HepG2 (cell line): ENCODE results near the gene MLN. TPM values are rescaled to one million over a fixed set of nuclear protein-coding genes. Genes with fewer than 3 reads are reported as not detected.

Experiments used
- ATAC-seq: fragments of 200-7000 bp; cut with Tn5 transposase; 3 replicates; pipeline ENCODE4 v1.9.1; 2020; ENCODE audit warnings: mild to moderate bottlenecking, moderate library complexity
- BruUV-seq: library from RNA; stranded (reverse); fragments of 400-500 nt; replicated peaks from 2 replicates; lab custom pipeline; 2021; lab: Mats Ljungman, UMichigan
- CTCF ChIA-PET: fragments of 300-600 bp; formaldehyde crosslinking; extraction: SDS; loops from one replicate; lab custom pipeline; 2021; ENCODE audit warnings: low total read pairs, inconsistent platforms, low intra/inter-chr PET ratio; lab: Yijun Ruan, JAX
- POLR2A ChIA-PET: fragments of 350-600 bp; sonication (Branson Sonifier 250); formaldehyde crosslinking; loops from one replicate; lab custom pipeline; 2020; ENCODE audit warnings: antibody characterized with exemption, inconsistent platforms; lab: Yijun Ruan, JAX
- DNase-seq: peaks from one replicate; pipeline ENCODE4 v3.0.0-alpha.2; 2015; ENCODE audit warnings: low spot score
- FAIRE-seq: peaks from 3 replicates; lab custom pipeline; 2011; peaks lifted over from hg19 to GRCh38; lab: Jason Lieb, UNC
- H2AFZ ChIP-seq: one replicate; pipeline ENCODE4 v1.6.1; 2011; ENCODE audit warnings: low read length, inconsistent platforms
- H3K27ac ChIP-seq: fragments of 300-600 bp; 3 replicates; pipeline ENCODE4 v1.8.0; 2011; ENCODE audit warnings: mixed run types, mild to moderate bottlenecking, mixed read lengths, low read length, inconsistent platforms; ENCODE audit not compliant: insufficient read depth; ENCODE audit errors: extremely low read length
- H3K27me3 ChIP-seq, 2 experiments: fragments of 200-600 bp in 1 of 2; 2 replicates in 1 of 2; 3 replicates in 1 of 2; pipeline versions ENCODE4 v1.6.0 to v1.8.0; 2011; ENCODE audit warnings: low read length in 2 of 2, mild to moderate bottlenecking in 2 of 2, moderate library complexity in 2 of 2, inconsistent platforms in 1 of 2; ENCODE audit not compliant: insufficient read depth in 2 of 2, control insufficient read depth in 1 of 2
- H3K36me3 ChIP-seq, 2 experiments: fragments of 200-600 bp in 1 of 2; replicated peaks in 1 of 2; 2 replicates in 1 of 2; 3 replicates in 1 of 2; pipeline versions ENCODE4 v1.5.1 to v1.8.0; 2011; ENCODE audit warnings: low read length in 2 of 2, inconsistent platforms in 1 of 2; ENCODE audit not compliant: insufficient read depth in 2 of 2, control insufficient read depth in 1 of 2
- H3K4me1 ChIP-seq: 2 replicates; pipeline ENCODE4 v1.5.1; 2012; ENCODE audit warnings: low read length, inconsistent platforms; ENCODE audit not compliant: insufficient read depth
- H3K4me2 ChIP-seq: 2 replicates; pipeline ENCODE4 v1.6.0; 2011; ENCODE audit warnings: low read depth, low read length, inconsistent platforms
- H3K4me3 ChIP-seq, 3 experiments: fragments of 200-600 bp in 1 of 3; sonication (generic), shearing (Covaris generic) in 1 of 3; replicated peaks in 1 of 3; 2 replicates each; pipeline ENCODE4 v1.5.1; 2011 to 2016; ENCODE audit warnings: low read length in 3 of 3, inconsistent platforms in 2 of 3, low read depth in 2 of 3, mild to moderate bottlenecking in 2 of 3, control low read depth in 1 of 3, mixed read lengths in 1 of 3; ENCODE audit not compliant: insufficient read depth in 1 of 3
- H3K79me2 ChIP-seq: one replicate; pipeline ENCODE4 v1.6.1; 2011; ENCODE audit warnings: low read length, inconsistent platforms; ENCODE audit not compliant: insufficient read depth
- H3K9ac ChIP-seq: 2 replicates; pipeline ENCODE4 v1.6.0; 2011; ENCODE audit warnings: mild to moderate bottlenecking, low read depth, low read length, inconsistent platforms; ENCODE audit not compliant: insufficient read depth
- H3K9me3 ChIP-seq: 2 replicates; pipeline ENCODE4 v1.5.1; 2012; ENCODE audit warnings: mild to moderate bottlenecking, low read length
- H4K20me1 ChIP-seq: 2 replicates; pipeline ENCODE4 v1.6.0; 2011; ENCODE audit warnings: inconsistent platforms, mild to moderate bottlenecking, low read length, moderate library complexity; ENCODE audit not compliant: insufficient read depth
- BCL3 ChIP-seq: sonication (generic); formaldehyde crosslinking; IDR thresholded peaks from 2 replicates; pipeline ENCODE4 v1.5.1; 2020; ENCODE audit warnings: mild to moderate bottlenecking, missing genetic modification reagents, moderate library complexity
- KDM3A ChIP-seq: IDR thresholded peaks from 2 replicates; pipeline ENCODE4 v1.6.1; 2018; ENCODE audit warnings: low read depth, missing compliant biosample characterization
- STAG1 ChIP-seq: sonication (generic); formaldehyde crosslinking; IDR thresholded peaks from 2 replicates; pipeline ENCODE4 v1.4.0; 2020; ENCODE audit warnings: missing genetic modification reagents
- THAP8 ChIP-seq: sonication (generic); formaldehyde crosslinking; IDR thresholded peaks from 2 replicates; pipeline ENCODE4 v1.5.1; 2020; ENCODE audit warnings: missing genetic modification reagents, mild to moderate bottlenecking, borderline replicate concordance
- WGBS: methylation state at CpG from one replicate; pipeline ENCODE4 v1.1.6; 2017; ENCODE audit warnings: low lambda C conversion rate; 5-methylcytosine and 5-hydroxymethylcytosine counted together
- in situ Hi-C: cut with HindIII; loops from 2 replicates; pipeline ENCODE4 v1.10.0; 2017; ENCODE audit warnings: low pct_unique_long_range_greater_than_20kb; ENCODE audit not compliant: extremely low pct_ligation_motif_present
- intact Hi-C: fragments of 100-400 bp; cut with micrococcal nuclease; formaldehyde crosslinking; loops from one replicate; pipeline ENCODE4 v1.10.0; 2022; ENCODE audit not compliant: unreplicated experiment
- polyA plus RNA-seq, 8 experiments: library from polyadenylated mRNA; depleted of rRNA in 3 of 8; stranded (reverse) in 7 of 8; unstranded in 1 of 8; fragments of >200 nt; fragmentation: Illumina TruSeq in 4 of 8; extraction: Trizol in 4 of 8; gene quantifications; 2 replicates each; pipeline versions ENCODE4 v1.2.1 to v1.2.3, GENCODE V29; 2011 to 2016; ENCODE audit warnings: low read depth in 4 of 8, missing spikeins in 1 of 8, mixed read lengths in 1 of 8; ENCODE audit not compliant: insufficient read depth in 1 of 8
- total RNA-seq, 5 experiments: library from RNA; depleted of rRNA; stranded (reverse); fragments of >200 nt; fragmentation: Illumina TruSeq; extraction: Trizol; gene quantifications; 2 replicates each; pipeline ENCODE4 v1.2.3, GENCODE V29; 2016; ENCODE audit warnings: low read depth in 1 of 5
- TF ChIP-seq, protein P1 (sequence below): IDR thresholded peaks from 2 replicates; pipeline ENCODE4 v1.4.0; 2020; ENCODE audit warnings: mild to moderate bottlenecking, missing genetic modification reagents

The MLN gene
- total and polyA plus RNA-seq, 2 of the 13 experiments (the other 11 are each of a cell fraction or from before 2014, with no cell fraction given) = not detected

GRCh38 chr6:33820784-33821520 is 17.1 kb upstream of the MLN start:
- ChIA-PET CTCF (no interaction called here), POLR2A (no interaction called here)
- intact Hi-C loops = no loop called here
- no peak overlapping the region for H2AFZ ChIP-seq
- peaks cover 6 to 46% of the 10 kb centered on the region in 2 experiments; a peak in 4 of 5 replicates for H3K27me3 ChIP-seq
- TF ChIP-seq KDM3A (CRISPR knock-in tag) (no peak), BCL3 (CRISPR knock-in tag) (no peak), STAG1 (CRISPR knock-in tag) (no peak), THAP8 (no peak)
- TF ChIP-seq, protein P1, sequence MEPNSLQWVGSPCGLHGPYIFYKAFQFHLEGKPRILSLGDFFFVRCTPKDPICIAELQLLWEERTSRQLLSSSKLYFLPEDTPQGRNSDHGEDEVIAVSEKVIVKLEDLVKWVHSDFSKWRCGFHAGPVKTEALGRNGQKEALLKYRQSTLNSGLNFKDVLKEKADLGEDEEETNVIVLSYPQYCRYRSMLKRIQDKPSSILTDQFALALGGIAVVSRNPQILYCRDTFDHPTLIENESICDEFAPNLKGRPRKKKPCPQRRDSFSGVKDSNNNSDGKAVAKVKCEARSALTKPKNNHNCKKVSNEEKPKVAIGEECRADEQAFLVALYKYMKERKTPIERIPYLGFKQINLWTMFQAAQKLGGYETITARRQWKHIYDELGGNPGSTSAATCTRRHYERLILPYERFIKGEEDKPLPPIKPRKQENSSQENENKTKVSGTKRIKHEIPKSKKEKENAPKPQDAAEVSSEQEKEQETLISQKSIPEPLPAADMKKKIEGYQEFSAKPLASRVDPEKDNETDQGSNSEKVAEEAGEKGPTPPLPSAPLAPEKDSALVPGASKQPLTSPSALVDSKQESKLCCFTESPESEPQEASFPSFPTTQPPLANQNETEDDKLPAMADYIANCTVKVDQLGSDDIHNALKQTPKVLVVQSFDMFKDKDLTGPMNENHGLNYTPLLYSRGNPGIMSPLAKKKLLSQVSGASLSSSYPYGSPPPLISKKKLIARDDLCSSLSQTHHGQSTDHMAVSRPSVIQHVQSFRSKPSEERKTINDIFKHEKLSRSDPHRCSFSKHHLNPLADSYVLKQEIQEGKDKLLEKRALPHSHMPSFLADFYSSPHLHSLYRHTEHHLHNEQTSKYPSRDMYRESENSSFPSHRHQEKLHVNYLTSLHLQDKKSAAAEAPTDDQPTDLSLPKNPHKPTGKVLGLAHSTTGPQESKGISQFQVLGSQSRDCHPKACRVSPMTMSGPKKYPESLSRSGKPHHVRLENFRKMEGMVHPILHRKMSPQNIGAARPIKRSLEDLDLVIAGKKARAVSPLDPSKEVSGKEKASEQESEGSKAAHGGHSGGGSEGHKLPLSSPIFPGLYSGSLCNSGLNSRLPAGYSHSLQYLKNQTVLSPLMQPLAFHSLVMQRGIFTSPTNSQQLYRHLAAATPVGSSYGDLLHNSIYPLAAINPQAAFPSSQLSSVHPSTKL (CRISPR knock-in tag) = no peak
- peaks cover 9% of the 10 kb centered on the region for H3K4me1 ChIP-seq
- in situ Hi-C loops = no loop called here
- H3K27ac ChIP-seq = no peak overlapping the region
- H3K9me3 ChIP-seq = no peaks in the 10 kb centered on the region
- no peak for DNase-seq
- no peak overlapping the region for H3K4me3 ChIP-seq
- H3K9ac ChIP-seq = no peak overlapping the region
- BruUV-seq = no TSS peak
- H3K4me2 ChIP-seq = no peak overlapping the region
- 21% methylated on average over 7 of the region's 7 CpGs for WGBS
- no peak for FAIRE-seq
- ATAC-seq = no peak
- H3K79me2 ChIP-seq = no peaks in the 10 kb centered on the region
- no peaks in the 10 kb centered on the region for H3K36me3 ChIP-seq
- no peaks in the 10 kb centered on the region for H4K20me1 ChIP-seq
